Measurements from ENCODE around the gene NUP58. TPM values are rescaled to one million over a fixed set of nuclear protein-coding genes. Genes with fewer than 3 reads are reported as not detected.

The NUP58 gene, protein sequence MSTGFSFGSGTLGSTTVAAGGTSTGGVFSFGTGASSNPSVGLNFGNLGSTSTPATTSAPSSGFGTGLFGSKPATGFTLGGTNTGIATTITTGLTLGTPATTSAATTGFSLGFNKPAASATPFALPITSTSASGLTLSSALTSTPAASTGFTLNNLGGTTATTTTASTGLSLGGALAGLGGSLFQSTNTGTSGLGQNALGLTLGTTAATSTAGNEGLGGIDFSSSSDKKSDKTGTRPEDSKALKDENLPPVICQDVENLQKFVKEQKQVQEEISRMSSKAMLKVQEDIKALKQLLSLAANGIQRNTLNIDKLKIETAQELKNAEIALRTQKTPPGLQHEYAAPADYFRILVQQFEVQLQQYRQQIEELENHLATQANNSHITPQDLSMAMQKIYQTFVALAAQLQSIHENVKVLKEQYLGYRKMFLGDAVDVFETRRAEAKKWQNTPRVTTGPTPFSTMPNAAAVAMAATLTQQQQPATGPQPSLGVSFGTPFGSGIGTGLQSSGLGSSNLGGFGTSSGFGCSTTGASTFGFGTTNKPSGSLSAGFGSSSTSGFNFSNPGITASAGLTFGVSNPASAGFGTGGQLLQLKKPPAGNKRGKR
- total RNA-seq = 64.3 TPM

DNA sequence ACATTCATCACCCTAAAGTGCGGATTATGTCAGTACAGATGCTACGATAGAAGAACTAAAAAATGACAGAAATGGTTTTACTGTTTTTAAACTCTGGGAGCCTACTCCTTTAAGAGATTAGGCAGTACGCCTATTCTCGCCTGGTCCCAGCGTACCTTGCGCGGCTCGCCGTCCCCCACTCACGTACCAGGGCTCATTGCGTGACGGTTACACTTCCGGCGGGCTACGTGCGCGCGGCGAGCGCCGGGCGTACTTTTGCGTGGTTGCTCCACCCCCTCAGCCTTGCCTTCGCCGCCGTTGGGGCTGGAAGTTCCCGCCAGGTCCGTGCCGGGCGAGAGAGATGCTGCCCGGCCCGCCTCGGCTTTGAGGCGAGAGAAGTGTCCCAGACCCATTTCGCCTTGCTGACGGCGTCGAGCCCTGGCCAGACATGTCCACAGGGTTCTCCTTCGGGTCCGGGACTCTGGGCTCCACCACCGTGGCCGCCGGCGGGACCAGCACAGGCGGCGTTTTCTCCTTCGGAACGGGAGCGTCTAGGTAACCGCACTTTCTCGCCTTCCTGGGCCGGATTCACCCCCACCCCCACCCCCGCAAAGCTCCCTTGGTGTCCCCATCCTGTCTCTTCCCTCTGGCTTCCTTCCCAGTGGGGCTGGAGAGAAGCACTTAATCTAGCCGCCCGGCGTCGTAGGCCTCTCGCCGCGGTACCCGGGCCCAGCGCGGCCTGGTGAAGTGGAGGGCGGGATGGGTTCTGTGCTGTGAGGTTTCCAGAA lies at the start of gene NUP58:
Gene NUP58, plus strand, starts transcription at position 279 of the 767 bp plus-strand sequence. Its CDS starts 149 bp downstream, at position 428.
- peak in 1 of 2 donors; percentile 94 for DNase-seq (ENCODE audit: extremely low spot score in 2 of 2)
- peak within 1 kb of the TSS; percentile 93 for H3K27ac ChIP-seq
- peaks cover 34% of the 10 kb centered on the region for H3K4me1 ChIP-seq
- TF ChIP-seq POLR2AphosphoS5 (IDR thresholded peaks at IDR 0.05; ENCODE audit: insufficient read depth in 1 of 2, low read depth in 1 of 2) = peak; percentile 94 to 99
- peak in 1 of 2 donors; percentile 77 for TF ChIP-seq POLR2A (IDR thresholded peaks at IDR 0.05)
- TF ChIP-seq, protein P1, sequence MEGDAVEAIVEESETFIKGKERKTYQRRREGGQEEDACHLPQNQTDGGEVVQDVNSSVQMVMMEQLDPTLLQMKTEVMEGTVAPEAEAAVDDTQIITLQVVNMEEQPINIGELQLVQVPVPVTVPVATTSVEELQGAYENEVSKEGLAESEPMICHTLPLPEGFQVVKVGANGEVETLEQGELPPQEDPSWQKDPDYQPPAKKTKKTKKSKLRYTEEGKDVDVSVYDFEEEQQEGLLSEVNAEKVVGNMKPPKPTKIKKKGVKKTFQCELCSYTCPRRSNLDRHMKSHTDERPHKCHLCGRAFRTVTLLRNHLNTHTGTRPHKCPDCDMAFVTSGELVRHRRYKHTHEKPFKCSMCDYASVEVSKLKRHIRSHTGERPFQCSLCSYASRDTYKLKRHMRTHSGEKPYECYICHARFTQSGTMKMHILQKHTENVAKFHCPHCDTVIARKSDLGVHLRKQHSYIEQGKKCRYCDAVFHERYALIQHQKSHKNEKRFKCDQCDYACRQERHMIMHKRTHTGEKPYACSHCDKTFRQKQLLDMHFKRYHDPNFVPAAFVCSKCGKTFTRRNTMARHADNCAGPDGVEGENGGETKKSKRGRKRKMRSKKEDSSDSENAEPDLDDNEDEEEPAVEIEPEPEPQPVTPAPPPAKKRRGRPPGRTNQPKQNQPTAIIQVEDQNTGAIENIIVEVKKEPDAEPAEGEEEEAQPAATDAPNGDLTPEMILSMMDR (IDR thresholded peaks at IDR 0.05) = no peak
- intact Hi-C loops (cut with DNase I) = no loop called here
- H3K27me3 ChIP-seq = no peaks in the 10 kb centered on the region
- no peaks in the 10 kb centered on the region for H3K36me3 ChIP-seq
- H3K9me3 ChIP-seq = no peaks in the 10 kb centered on the region
- H3K4me3 ChIP-seq = peak within 1 kb of the TSS; percentile 82 to 96

DNA sequence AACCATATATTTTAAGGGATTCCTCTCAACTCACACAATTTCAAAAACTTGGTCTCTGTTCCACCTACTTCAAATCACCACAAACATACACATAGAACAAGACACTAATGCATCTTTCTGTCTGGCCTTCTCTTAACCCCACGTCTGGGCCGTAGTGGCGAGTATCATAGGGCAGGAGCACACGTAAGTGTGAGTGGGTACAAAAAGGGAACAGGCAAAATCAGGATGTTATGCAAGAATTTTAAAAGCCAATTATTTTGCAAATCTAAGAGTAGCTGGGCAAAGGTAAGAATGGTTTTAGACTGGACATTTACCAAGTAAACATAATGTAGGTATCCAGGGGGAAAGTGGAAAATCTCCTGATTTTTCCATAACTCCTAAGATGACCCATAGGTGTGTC lies 49.2 kb upstream of the NUP58 start:
- intact Hi-C loops (cut with DNase I) = no loop called here
- H3K27me3 ChIP-seq = no peaks in the 10 kb centered on the region
- H3K4me1 ChIP-seq = no peaks in the 10 kb centered on the region
- H3K27ac ChIP-seq = no peak overlapping the region
- H3K4me3 ChIP-seq = no peak overlapping the region
- no peaks in the 10 kb centered on the region for H3K9me3 ChIP-seq
- no peak for DNase-seq (ENCODE audit: extremely low spot score in 2 of 2)
- H3K36me3 ChIP-seq = peaks cover 0 to 22% of the 10 kb centered on the region in 2 donors
- TF ChIP-seq POLR2AphosphoS5 (IDR thresholded peaks at IDR 0.05; ENCODE audit: insufficient read depth in 1 of 2, low read depth in 1 of 2) (no peak), POLR2A (IDR thresholded peaks at IDR 0.05) (no peak)
- TF ChIP-seq, protein P1 (IDR thresholded peaks at IDR 0.05) = no peak

DNA sequence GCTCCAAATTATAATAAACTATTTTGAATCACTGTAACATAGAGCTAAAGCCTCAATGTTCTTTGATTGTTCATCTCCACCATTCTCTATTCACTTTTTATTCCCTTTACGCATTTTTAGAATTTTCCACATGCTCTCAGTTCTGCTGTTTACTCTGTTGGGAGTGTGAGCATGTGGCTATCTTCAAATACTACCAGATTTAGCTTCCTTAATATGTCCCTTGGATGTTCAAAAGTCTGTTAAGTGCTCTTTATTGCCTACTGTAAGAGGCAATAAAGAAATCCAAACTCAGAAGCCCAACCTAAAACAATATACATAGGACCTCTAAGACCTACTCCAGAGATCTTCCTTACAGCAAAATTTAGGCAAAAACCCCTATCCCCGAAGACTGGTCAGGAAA lies 48.7 kb upstream of the NUP58 start:
- Histone ChIP-seq H3K27ac (no peak overlapping the region), H3K4me1 (no peaks in the 10 kb centered on the region), H3K4me3 (no peak overlapping the region), H3K9me3 (no peaks in the 10 kb centered on the region), H3K27me3 (no peaks in the 10 kb centered on the region), H3K36me3 (peaks cover 0 to 27% of the 10 kb centered on the region in 2 donors)
- intact Hi-C loops (cut with DNase I) = no loop called here
- DNase-seq (ENCODE audit: extremely low spot score in 2 of 2) = no peak
- TF ChIP-seq, protein P1 (IDR thresholded peaks at IDR 0.05) = no peak
- no peak for TF ChIP-seq POLR2AphosphoS5 (IDR thresholded peaks at IDR 0.05; ENCODE audit: insufficient read depth in 1 of 2, low read depth in 1 of 2)
- no peak for TF ChIP-seq POLR2A (IDR thresholded peaks at IDR 0.05)

DNA sequence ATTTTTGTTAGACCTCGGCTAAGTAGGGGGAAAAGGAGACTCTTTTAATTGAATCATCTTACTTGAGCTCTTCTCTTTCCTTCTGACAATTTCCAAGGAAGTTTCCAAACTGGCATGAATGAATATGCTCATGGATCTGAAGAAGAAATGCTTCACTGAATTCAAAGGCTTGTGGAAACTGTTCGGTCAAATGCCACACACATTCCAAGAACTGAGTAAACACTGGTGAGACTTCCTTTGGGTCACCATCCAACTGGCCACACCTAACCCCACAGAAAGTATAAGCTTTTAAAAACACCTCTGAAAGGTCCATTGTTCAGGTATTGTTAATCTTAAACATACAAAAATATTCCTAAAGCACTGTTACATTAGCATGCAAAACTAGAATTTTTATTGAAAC lies 47.7 kb upstream of the NUP58 start:
- DNase-seq (ENCODE audit: extremely low spot score in 2 of 2) = no peak
- peaks cover 0 to 36% of the 10 kb centered on the region in 2 donors for H3K36me3 ChIP-seq
- intact Hi-C loops (cut with DNase I) = no loop called here
- no peaks in the 10 kb centered on the region for H3K27me3 ChIP-seq
- H3K4me1 ChIP-seq = no peaks in the 10 kb centered on the region
- TF ChIP-seq POLR2AphosphoS5 (IDR thresholded peaks at IDR 0.05; ENCODE audit: insufficient read depth in 1 of 2, low read depth in 1 of 2) (no peak), POLR2A (IDR thresholded peaks at IDR 0.05) (no peak)
- TF ChIP-seq, protein P1 (IDR thresholded peaks at IDR 0.05) = no peak
- H3K27ac ChIP-seq = no peak overlapping the region
- H3K9me3 ChIP-seq = no peaks in the 10 kb centered on the region
- H3K4me3 ChIP-seq = no peak overlapping the region
